ENCODE data around the gene ZNF888.

ZNF888 gene

DNA sequence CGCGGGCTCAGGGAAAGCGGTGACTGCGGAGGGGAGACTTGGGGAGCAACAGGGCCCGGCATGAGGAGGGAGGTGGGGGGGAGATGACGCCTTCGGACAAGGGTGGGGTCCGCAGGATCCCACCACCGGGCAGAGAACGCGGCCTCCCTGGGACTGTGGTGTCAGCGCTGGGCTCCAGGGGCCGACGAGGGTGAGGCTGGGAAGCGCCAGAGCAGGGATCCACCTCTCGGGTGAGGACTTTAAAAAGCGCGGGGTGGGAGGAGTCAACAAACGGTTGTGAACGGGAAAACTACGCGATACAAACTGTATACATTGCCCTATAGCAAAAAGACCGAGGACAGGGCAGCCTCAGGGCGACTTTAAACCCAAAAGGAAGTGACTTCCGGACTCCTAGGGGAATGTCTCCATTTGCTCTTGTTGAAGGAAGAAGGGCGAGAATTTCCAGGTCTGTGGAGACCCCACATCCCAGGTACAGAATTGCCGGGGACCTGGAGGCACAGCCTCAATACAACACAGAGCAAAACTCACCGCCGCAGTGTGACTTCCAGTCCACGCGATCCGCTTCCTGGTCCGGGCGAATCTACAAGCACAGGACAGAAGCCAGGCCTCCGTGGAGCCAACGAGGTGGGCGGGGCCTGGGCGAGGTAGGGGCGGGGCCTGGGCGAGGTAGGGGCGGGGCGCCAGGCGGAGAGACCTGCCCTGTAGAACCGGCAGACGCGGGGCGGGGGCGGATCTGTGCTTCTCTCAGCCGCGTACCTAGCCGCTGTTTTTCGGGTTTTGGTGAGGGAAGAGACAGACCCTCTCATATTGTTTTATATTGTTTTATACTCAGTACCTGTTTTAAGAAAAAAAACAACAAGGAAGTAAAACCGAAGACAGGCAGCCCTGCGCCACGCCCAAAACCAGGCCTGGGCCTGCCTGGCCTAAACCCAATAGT is at the start of gene ZNF888:
TSS of gene ZNF888 (minus strand) at position 588 of the 937 bp plus-strand sequence. CDS start 5,555 bp downstream, outside the sequence.
- peak; percentile 68 for DNase-seq

DNA sequence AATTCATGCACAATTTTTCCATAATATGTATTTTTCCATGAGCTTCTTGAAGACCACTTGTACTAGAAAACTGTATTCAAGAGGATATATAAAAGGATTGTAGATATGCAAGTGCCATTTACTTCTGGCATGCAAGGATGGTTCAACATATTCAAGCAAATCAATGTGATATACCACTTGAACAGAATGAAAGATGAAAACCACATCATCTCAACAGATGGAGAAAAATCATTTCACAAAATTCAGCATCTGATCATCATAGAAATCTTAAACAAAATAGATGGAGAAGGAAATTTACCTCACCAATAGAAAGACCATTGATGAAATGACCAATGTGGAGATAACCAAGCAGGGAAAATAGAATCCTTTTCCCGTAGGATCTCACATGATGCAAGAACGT is 44.5 kb upstream of the ZNF888 start:
- no peak for DNase-seq

DNA sequence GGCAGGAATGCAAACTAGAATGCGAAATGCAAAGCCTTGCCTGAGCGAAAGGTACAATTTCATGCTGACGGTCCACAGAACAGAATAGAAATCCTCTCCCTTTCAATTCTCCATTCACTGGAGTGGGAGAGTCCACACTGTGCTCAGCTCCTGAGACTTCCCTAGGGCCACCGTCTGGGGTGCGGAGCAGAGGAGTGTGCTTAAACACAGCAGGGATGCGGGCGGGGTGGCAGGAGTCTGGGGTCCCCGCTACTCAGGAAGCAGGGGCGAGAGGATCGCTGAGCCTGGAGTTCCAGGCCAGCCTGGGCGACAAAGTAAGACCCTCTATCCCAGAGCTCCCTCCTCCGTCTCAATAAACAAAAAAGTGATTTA is 40.0 kb upstream of the ZNF888 start:
- DNase-seq = no peak

DNA sequence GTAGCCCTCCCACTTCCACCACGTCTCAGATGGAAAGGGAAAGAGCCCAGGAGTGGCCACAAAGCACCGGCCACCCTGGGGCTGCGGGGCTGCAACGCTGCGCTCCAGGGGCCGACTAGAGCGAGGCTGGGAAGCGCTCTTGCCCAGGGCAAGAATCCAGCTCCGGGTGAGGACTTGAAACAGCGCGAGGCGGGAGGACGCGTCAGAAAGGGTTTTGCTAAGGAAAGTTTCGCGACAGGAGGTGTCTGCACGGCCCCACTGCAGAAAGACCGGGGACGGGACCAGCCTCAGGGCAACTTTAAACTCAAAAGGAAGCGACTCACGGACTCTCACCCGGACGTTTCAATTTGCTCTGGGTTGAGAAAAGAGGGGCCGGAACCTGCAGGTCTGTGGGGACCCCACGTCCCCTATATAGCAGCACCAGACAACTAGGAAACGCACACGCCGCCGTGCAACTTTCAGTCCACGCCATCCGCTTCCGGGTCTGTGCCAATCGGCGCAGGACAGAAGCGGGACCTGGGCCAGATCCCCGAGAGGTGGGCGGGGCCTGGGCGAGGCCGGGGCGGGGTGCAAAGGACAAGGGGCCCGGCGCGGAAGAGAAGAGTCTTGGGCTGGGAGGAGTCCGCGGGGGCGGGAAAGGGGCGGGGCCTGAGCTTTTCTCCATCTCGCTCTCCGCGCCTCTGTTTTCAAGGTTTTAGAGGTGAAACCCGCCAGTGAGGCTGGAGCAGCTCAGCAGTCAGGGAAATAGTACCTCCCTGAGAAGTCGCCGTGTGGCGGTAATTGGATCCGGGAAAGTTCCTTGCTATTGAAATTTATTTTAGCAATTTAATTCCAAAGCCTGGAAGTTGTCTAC is 39.4 kb upstream of the ZNF888 start, which contains the start of gene ZNF816:
TSS of gene ZNF816 (minus strand) at position 488 of the 853 bp plus-strand sequence. CDS start 6,792 bp downstream, outside the sequence.
- DNase-seq = peak; percentile 87

- DNase-seq = no peak
Observed at GRCh38 chr19:52961981-52962380, 38.8 kb upstream of the ZNF888 start.

GRCh38 chr19:52959613-52960295 is 36.5 kb upstream of the ZNF888 start:
- DNase-seq = no peak

DNA sequence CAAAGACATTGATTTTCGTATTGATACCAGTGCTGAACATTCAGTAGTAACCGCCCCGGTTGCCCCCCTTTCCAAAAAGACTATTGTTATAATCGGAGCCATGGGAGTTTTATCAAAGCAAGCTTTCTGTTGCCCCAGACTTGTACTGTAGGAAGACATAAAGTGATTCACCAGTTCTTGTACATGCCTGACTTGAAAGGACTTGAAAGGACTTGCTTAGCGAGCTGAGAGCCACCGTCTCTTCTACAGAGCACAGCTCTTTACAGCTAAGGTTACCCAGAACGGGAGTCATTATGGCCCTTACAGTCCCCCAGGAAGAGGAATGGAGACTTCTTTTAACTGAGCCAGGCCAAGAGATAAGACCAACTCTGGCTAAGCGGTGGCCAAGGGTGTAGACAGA is 34.4 kb upstream of the ZNF888 start:
- no peak for DNase-seq

GRCh38 chr19:52956917-52957316 is 33.7 kb upstream of the ZNF888 start:
- no peak for DNase-seq

- DNase-seq = no peak
Observed at GRCh38 chr19:52949422-52949821, 26.2 kb upstream of the ZNF888 start.

DNA sequence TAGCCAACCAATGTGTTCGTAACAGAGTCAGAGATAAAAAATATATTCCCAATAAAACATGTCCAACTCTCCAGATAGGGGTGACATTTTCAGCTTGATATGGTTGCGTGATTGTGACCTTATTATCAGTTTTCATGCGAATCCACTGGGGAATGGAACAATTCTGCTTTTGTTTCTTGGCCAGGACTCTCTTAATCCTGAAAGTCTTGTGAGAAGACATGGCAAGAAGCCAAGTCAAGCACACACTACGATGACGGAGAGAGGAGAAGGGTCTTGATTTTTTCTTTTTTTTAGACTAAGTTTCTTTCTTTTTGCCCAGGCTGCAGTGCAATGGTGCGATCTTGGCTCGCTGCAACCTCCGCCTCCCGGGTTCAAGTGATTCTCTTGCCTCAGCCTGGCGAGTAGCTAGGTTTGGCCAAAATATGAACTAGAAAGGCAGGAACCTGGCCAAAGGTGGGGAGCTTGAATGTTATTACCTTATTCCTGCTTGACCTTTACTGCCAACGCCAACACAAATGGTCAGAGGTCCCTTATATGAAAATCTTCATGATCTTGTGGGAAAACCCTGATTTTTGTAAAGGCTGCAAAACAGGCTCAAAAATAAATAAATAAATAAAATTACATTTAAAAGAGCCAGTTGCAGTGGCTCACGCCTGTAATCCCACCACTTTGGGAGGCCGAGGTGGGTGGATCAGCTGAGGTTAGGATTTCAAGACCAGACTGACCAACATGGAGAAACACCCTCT is 25.0 kb upstream of the ZNF888 start:
- DNase-seq = no peak

GRCh38 chr19:52946322-52947310 is 23.4 kb upstream of the ZNF888 start:
- DNase-seq = peak; percentile 61

- no peak for DNase-seq
Observed at GRCh38 chr19:52945652-52946321, 22.6 kb upstream of the ZNF888 start.

GRCh38 chr19:52944703-52945493 is 21.7 kb upstream of the ZNF888 start:
- DNase-seq = peak; percentile 36

DNA sequence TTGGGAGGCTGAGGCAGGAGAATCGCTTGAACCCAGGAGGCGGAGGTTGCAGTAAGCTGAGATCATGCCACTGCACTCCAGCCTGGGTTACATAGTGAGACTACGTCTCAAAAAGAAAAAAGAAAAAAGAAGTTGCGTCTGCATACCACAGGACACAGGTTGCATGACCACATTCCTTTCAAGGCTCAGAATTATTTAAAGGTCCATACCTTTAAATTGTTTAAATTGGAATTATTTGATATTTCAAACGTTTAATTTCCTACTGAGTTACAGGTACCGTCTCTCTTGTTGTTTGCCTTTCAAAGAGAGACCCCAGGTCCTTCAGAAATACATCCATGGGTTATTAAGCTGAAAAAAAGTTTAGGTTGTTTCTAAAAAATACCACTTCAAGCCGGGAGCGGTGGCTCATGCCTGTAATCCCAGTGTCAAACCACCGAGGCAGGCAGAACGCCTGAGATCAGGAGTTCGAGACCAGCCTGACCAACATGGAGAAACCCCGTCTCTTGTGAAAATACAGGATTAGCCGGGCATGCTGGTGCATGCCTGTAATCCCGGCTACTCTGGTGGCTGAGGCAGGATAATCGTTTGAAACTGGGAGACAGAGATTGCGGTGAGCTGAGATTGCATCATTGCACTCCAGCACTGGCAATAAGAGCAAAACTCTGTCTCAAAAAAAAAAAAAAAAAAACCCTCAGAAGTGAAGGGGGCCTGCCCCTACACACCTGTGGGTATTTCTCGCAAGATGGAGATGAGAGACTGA is 20.8 kb upstream of the ZNF888 start:
- no peak for DNase-seq

- DNase-seq = no peak
Observed at GRCh38 chr19:52943134-52943883, 20.1 kb upstream of the ZNF888 start.

- peak; percentile 68 for DNase-seq
Observed at GRCh38 chr19:52942386-52943133, 19.3 kb upstream of the ZNF888 start.

DNA sequence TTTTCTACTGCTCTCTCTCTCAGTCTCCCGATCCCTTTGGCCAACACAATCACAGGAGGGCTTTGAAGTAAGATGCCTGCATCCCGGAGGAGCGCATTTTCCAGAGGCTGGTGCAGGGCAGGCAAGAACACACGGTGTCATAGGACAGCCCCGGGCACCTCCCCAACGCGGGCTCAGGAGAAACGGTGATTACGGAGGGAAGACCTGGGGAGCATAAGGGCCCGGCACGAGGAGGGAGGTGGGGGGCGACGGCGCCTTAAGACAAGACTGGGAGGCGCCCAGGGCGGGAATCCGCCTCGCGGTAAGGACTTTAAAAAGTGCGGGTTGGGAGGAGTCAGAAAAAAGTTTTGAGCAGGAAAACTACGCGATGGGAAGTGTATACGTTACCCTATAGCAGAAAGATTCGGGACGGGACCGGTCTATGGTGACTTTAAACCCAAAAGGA is 18.7 kb upstream of the ZNF888 start:
- DNase-seq = no peak

All from NCI-H2029 (cell line).